Muscle of leg (tissue), 16 donors: Measurements from ENCODE around the gene SAPCD2. TPM values are rescaled to one million over a fixed set of nuclear protein-coding genes. Genes with fewer than 3 reads are reported as not detected.
"Not testable (repeated sequence)": the region's sequence is repeated elsewhere in the genome, so short reads cannot be mapped to it uniquely, and the experiment has no call there.

Source experiments
- DNase-seq: peaks from one replicate; pipeline ENCODE4 v3.0.0; 2013
- H3K27ac ChIP-seq: one replicate; pipeline ENCODE4 v1.5.1; 2013; ENCODE audit warnings: mild to moderate bottlenecking, low read length, control low read depth
- H3K27me3 ChIP-seq: one replicate; pipeline ENCODE4 v1.6.1; 2013; ENCODE audit warnings: low read length; ENCODE audit not compliant: control insufficient read depth, insufficient read depth
- H3K36me3 ChIP-seq: one replicate; pipeline ENCODE4 v1.6.1; 2013; ENCODE audit warnings: low read length; ENCODE audit not compliant: control insufficient read depth, insufficient read depth
- H3K4me1 ChIP-seq: one replicate; pipeline ENCODE4 v1.6.1; 2013; ENCODE audit warnings: low read length; ENCODE audit not compliant: control insufficient read depth, insufficient read depth
- H3K4me3 ChIP-seq: one replicate; pipeline ENCODE4 v1.5.1; 2013; ENCODE audit warnings: low read length, control low read depth
- H3K9me3 ChIP-seq: replicated peaks from 2 replicates; pipeline ENCODE4 v1.6.1; 2013; ENCODE audit warnings: low read depth, low read length; ENCODE audit not compliant: control insufficient read depth
- WGBS: methylation state at CpG from one replicate; pipeline ENCODE4 v1.1.5; 2013; ENCODE audit warnings: missing lambda C conversion rate; ENCODE audit not compliant: insufficient coverage; 5-methylcytosine and 5-hydroxymethylcytosine counted together
- long read RNA-seq, 11 donors: transcript quantifications; one replicate each; lab custom pipeline, GENCODE V29; 2026
- polyA plus RNA-seq, 8 donors: library from polyadenylated mRNA; unstranded; fragments of 120-200 nt; gene quantifications; one replicate each; pipeline versions ENCODE4 v1.2.1 to v1.2.3, GENCODE V29; 2013; ENCODE audit warnings: inconsistent platforms in 1 of 8, low replicate concordance in 1 of 8; ENCODE audit not compliant: insufficient read length in 8 of 8, insufficient read depth in 1 of 8
- total RNA-seq: library from RNA; stranded (reverse); fragments of 120-200 nt; gene quantifications from one replicate; pipeline ENCODE4 v1.2.4, GENCODE V29; 2013

Gene SAPCD2, protein sequence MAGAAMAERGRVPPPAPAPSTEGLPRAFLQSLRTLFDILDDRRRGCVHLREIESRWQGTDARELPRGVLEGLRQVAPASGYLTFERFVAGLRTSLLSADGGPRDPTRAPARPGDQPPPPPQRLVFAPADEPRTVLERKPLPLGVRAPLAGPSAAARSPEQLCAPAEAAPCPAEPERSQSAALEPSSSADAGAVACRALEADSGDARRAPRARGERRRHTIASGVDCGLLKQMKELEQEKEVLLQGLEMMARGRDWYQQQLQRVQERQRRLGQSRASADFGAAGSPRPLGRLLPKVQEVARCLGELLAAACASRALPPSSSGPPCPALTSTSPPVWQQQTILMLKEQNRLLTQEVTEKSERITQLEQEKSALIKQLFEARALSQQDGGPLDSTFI
- total RNA-seq (4.2 TPM), polyA plus RNA-seq (1 to 10 TPM; 3.4 to 7.2 (median 5.6) TPM)
- long read RNA-seq, donor 1, partial matches to known transcripts: 0 of 1 reads
- long read RNA-seq, donor 1, other reads (novel, unspliced or antisense): 0 of 1 reads
- long read RNA-seq, donor 2: 0 reads
- long read RNA-seq, donor 3, partial matches to known transcripts: 0 of 2 reads
- long read RNA-seq, donor 3, other reads (novel, unspliced or antisense): 0 of 2 reads
- long read RNA-seq, donor 4, partial matches to known transcripts: 0 of 1 reads
- long read RNA-seq, donor 4, other reads (novel, unspliced or antisense): 0 of 1 reads
- long read RNA-seq, donor 5, partial matches to known transcripts: 0 of 4 reads
- long read RNA-seq, donor 5, other reads (novel, unspliced or antisense): 0 of 4 reads
- long read RNA-seq, donor 6, transcript SAPCD2-201 (6 exons, 3,848 nt): major isoform, 5 of 5 reads
- long read RNA-seq, donor 6, partial matches to known transcripts: 0 of 5 reads
- long read RNA-seq, donor 6, other reads (novel, unspliced or antisense): 0 of 5 reads
- long read RNA-seq, donor 7, partial matches to known transcripts: 0 of 1 reads
- long read RNA-seq, donor 7, other reads (novel, unspliced or antisense): 0 of 1 reads
- long read RNA-seq, donor 8: 0 reads
- long read RNA-seq, donor 9: 0 reads
- long read RNA-seq, donor 10: 0 reads
- long read RNA-seq, donor 11, partial matches to known transcripts: 0 of 1 reads
- long read RNA-seq, donor 11, other reads (novel, unspliced or antisense): 0 of 1 reads

DNA sequence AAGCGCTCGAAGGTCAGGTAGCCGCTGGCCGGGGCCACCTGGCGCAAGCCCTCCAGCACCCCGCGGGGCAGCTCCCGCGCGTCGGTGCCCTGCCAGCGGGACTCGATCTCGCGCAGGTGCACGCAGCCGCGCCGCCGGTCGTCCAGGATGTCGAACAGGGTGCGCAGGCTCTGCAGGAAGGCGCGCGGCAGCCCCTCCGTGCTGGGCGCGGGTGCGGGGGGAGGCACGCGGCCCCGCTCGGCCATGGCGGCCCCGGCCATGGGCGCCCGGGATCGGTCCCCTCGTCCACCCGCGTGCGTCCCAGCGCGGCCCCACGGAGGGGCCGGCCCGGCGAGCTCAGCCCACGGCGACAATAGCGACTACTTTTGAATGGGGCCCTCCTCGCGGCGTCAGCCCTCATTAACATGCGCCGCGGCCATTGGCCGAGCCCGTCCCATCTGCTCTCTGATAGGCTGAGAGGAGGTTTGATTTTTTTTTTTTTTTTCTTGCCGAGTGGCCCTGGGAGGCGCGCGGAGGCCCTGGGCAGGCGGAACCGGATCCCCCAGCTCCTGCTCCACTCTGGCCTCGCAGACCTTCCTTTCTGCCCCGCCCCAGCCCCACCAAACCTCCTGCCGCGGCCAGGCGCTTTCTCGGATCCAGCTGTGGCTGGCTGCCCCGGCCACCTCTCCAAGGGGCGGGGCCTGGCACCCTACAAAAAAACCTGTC, at the start of gene SAPCD2:
SAPCD2 (minus strand) TSS at position 357 of the 705 bp plus-strand sequence; CDS start at position 260, 97 bp downstream.
- no peaks in the 10 kb centered on the region for H3K9me3 ChIP-seq
- DNase-seq: peak; percentile 94
- WGBS: under 1% methylated on average over 54 of the region's 74 CpGs
- H3K36me3 ChIP-seq: no peaks in the 10 kb centered on the region
- peaks cover 27% of the 10 kb centered on the region for H3K4me1 ChIP-seq
- H3K4me3 ChIP-seq: peak within 1 kb of the TSS; percentile 35
- peaks cover 10% of the 10 kb centered on the region for H3K27me3 ChIP-seq
- H3K27ac ChIP-seq: no peak within 1 kb of the TSS

DNA sequence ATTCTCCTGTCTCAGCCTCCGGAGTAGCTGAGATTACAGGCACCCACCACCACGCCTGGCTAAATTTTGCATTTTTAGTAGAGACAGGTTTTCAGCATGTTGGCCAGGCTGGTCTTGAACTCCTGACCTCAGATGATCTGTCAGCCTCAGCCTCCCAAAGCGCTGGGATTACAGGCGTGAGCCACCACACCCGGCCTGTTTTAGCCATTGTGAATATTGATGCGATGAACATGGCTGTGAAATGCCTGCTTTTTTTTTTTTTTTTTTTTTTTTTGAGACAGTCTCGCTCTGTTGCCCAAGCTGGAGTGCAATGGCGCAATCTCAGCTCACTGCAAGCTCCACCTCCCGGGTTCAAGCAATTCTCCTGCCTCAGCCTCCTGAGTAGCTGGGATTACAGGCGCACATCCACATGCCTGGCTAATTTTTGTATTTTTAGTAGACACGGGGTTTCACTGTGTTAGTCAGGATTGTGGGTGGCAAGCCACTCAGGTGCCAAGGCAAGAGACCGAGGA, 47.8 kb upstream of the SAPCD2 start:
- not testable (repeated sequence) for H3K27ac ChIP-seq, H3K4me3 ChIP-seq, H3K36me3 ChIP-seq, H3K9me3 ChIP-seq, DNase-seq
- peaks cover 14% of the 10 kb centered on the region for H3K4me1 ChIP-seq
- peaks cover 16% of the 10 kb centered on the region for H3K27me3 ChIP-seq
- WGBS: 90% methylated on average over 4 of the region's 12 CpGs

DNA sequence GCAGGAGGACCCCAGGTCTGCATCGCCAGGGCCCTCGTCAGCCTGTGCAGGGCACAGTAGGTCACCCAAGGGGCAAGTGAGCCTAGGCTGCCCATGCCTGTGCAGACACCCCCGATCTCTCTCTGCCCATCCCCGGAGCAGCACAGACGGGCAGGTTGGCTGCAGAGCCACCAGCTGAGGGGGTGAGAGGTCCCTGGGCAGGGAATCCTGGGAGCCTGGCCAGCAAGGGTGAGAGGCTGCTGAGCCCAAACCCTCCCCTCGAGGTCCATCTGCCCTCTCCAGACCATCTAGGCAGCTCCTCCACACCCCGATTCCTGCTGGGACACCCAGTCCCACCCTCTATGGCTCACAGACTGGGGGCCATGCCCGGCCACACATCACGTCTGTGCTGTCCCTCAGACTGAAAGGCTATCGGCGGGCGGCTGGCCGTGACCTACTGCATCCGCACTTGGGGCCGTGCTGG, 46.9 kb upstream of the SAPCD2 start:
- H3K4me3 ChIP-seq: no peak overlapping the region
- H3K27me3 ChIP-seq: peaks cover 23% of the 10 kb centered on the region
- WGBS: 84% methylated on average over 12 of the region's 15 CpGs
- H3K9me3 ChIP-seq: no peaks in the 10 kb centered on the region
- peaks cover 14% of the 10 kb centered on the region for H3K4me1 ChIP-seq
- H3K36me3 ChIP-seq: no peaks in the 10 kb centered on the region
- no peak for DNase-seq
- H3K27ac ChIP-seq: no peak overlapping the region

DNA sequence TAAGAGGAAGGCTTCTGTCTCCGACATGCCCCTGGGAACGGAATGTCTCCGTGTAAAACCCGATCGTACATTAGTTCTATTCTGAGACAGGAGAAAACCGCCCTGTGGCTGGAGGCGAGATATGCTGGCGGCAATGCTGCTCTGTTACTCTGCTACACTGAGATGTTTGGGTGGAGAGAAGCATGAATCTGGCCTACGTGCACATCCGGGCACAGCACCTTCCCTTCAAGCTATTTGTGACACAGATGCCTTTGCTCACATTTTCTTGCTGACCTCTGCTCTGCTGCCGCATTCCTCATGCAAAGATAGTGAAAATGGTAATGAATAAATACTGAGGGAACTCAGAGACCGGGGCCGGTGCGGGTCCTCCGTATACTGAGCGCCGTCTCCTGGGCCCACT, 46.4 kb upstream of the SAPCD2 start:
- WGBS: 46% methylated on average over 8 of the region's 17 CpGs
- Histone ChIP-seq H3K27me3 (peaks cover 23% of the 10 kb centered on the region), H3K36me3 (no peaks in the 10 kb centered on the region), H3K4me3 (no peak overlapping the region), H3K27ac (no peak overlapping the region), H3K9me3 (no peaks in the 10 kb centered on the region), H3K4me1 (peaks cover 14% of the 10 kb centered on the region)
- DNase-seq: no peak

DNA sequence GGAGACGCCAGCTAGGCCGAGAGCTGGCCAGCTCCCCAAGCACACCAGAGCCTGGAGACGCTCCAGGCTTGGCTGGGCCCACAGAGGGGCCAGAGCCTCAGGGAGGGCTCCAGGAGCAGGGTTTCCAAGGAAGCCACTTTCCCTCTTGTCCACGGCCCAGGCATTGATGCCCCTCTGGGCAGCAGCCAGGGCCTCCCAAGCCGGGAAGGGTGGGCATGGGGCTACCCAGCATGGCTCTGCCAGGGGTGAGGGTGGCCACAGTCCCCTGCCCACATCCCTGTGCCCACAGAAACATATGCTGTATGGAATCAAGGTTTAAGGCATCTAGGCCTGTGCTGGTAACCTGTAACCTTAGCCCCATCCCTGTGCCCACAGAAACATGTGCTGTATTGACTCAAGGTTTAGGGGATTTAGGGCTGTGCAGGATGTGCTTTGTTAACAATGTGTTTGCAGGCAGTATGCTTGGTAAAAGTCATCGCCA, 45.7 kb upstream of the SAPCD2 start:
- H3K9me3 ChIP-seq: no peaks in the 10 kb centered on the region
- H3K4me3 ChIP-seq: no peak overlapping the region
- 51% methylated on average over 3 of the region's 6 CpGs for WGBS
- peaks cover 14% of the 10 kb centered on the region for H3K4me1 ChIP-seq
- no peak overlapping the region for H3K27ac ChIP-seq
- H3K36me3 ChIP-seq: no peaks in the 10 kb centered on the region
- H3K27me3 ChIP-seq: peaks cover 23% of the 10 kb centered on the region
- no peak for DNase-seq

DNA sequence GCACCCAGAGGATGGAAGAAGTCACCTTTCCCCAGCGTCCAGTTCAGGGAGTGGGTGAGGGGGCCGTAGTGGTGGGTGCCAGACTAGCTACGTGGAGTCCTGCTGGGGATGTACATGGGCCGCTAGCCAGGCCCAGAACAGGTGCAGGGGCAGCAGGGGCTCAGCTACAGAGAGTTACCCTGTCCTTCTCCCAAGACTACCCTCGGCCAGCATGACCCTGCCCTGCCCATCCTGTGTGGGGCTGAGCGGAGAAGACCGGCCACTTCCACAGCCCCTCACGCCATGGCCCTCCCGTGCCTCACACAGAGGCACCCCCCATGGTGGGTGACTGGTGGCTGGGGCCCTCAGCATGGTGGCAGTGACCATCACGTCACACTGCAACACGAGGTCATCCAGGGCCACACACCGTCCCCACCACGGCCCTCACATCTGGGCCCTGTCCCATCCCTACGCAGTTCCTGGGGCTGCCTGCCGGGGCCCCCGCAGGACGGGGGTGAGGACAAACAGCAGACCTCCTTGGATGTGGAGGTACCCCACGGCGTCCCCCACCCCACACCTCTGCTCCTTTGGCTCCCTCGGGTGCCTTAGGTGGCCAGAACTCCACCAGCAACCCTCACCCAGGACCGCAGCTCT, 45.2 kb upstream of the SAPCD2 start:
- H3K9me3 ChIP-seq: no peaks in the 10 kb centered on the region
- H3K4me3 ChIP-seq: no peak overlapping the region
- H3K27ac ChIP-seq: no peak overlapping the region
- peaks cover 23% of the 10 kb centered on the region for H3K27me3 ChIP-seq
- WGBS: 72% methylated on average over 14 of the region's 21 CpGs
- no peaks in the 10 kb centered on the region for H3K36me3 ChIP-seq
- H3K4me1 ChIP-seq: peaks cover 14% of the 10 kb centered on the region
- DNase-seq: no peak

DNA sequence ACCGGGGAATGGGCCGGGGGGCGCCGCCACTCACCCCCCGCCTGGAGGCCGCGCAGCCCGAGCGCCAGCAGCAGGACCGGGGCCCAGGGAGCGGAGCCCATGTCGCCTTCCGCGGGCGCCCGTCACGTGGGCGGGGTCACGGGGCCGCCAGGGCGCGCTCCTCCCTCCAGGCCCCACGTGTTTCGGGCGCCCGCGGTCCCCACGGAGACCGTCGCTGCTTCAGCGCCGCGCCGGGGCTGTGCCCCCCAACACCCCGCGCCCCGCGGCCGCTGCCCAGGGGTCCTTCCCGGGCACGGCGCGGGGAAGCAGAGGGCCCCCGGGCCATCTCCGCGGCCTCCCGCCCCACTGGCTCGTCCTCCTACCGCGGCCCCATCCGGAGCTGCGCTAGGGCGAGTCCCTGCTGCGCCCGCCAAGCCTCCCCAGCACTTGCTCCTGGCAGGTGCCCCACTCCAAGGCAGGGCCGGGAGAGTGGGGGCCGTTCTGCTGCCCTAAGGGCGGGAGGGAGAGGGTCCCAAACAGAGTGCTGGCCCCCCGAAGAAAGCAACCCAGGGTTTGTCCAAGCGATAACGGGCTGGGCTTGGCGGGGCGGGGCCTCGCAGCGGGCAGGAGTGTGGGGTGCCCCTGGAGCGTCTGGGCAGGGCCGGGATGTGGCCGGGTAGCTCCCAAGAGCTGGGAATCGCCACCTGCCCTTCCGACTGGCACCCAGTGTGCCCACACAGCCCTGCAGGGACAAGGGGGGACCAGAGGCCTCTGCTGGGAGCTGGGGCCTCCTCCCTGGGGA, 44.4 kb upstream of the SAPCD2 start, which contains the start of gene DPP7:
DPP7 (minus strand) TSS at position 121 of the 781 bp plus-strand sequence; CDS start at position 101, 20 bp downstream.
- H3K27me3 ChIP-seq: peaks cover 23% of the 10 kb centered on the region
- peak; percentile 61 for DNase-seq
- peaks cover 4% of the 10 kb centered on the region for H3K36me3 ChIP-seq
- no peaks in the 10 kb centered on the region for H3K9me3 ChIP-seq
- H3K27ac ChIP-seq: no peak within 1 kb of the TSS
- peak within 1 kb of the TSS; percentile 32 for H3K4me3 ChIP-seq
- WGBS: 4% methylated on average over 68 of the region's 70 CpGs
- H3K4me1 ChIP-seq: peaks cover 14% of the 10 kb centered on the region

DNA sequence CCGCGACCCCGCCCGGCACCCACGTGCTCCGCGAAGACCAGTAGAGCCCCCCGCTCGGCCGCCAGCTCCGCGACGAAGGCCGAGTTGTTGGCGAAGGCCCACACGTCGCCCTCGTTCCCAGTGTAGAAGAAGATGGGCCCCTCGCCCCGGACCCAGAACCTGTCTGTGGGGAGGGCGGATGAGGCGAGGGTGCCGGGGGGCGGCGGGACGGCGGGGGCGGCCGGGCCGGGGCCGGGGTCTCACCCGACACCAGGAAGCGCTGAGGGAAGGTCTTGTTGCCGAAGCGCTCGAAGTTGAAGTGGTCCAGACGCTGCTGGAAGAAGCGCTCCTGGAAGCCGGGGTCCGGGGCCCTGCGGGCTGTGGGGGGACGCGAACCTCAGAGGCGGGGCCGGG, 43.9 kb upstream of the SAPCD2 start:
- no peak overlapping the region for H3K27ac ChIP-seq
- DNase-seq: no peak

More for the DNA sequence above, 43.9 kb upstream of the SAPCD2 start:
- H3K4me1 ChIP-seq: peaks cover 14% of the 10 kb centered on the region
- peaks cover 23% of the 10 kb centered on the region for H3K27me3 ChIP-seq
- peaks cover 10% of the 10 kb centered on the region for H3K36me3 ChIP-seq
- no peaks in the 10 kb centered on the region for H3K9me3 ChIP-seq
- under 1% methylated on average over 22 of the region's 45 CpGs for WGBS
- peak overlapping the region; percentile 32 for H3K4me3 ChIP-seq
